Stomach smooth muscle (tissue), 2 donors: ENCODE data around the gene WNT9A.
A peak's percentile ranks its signal among the peaks of the same experiment; 100 is the strongest.

Source experiments
- H3K27ac ChIP-seq: one replicate; pipeline ENCODE4 v1.7.0; 2013; ENCODE audit warnings: mild to moderate bottlenecking, low read length, inconsistent platforms
- H3K27me3 ChIP-seq, 2 donors: one replicate each; pipeline ENCODE4 v1.7.0; 2013; ENCODE audit warnings: low read length in 2 of 2; ENCODE audit not compliant: insufficient read depth in 2 of 2, control insufficient read depth in 1 of 2
- H3K36me3 ChIP-seq, 2 donors: one replicate each; pipeline ENCODE4 v1.7.0; 2013; ENCODE audit warnings: low read length in 2 of 2; ENCODE audit not compliant: control insufficient read depth in 2 of 2, insufficient read depth in 2 of 2
- H3K4me1 ChIP-seq: one replicate; pipeline ENCODE4 v1.7.0; 2013; ENCODE audit warnings: low read length; ENCODE audit not compliant: control insufficient read depth, insufficient read depth
- H3K4me3 ChIP-seq, 2 donors: one replicate each; pipeline ENCODE4 v1.7.0; 2013; ENCODE audit warnings: low read length in 2 of 2
- H3K9ac ChIP-seq, 2 donors: one replicate each; pipeline ENCODE4 v1.7.0; 2013; ENCODE audit warnings: low read length in 2 of 2, mild to moderate bottlenecking in 1 of 2
- H3K9me3 ChIP-seq, 2 donors: one replicate each; pipeline ENCODE4 v1.7.0; 2013; ENCODE audit warnings: low read length in 2 of 2; ENCODE audit not compliant: control insufficient read depth in 2 of 2
- donor health status: healthy.
- donor health status: Pancreatic carcinoma.

WNT9A gene

GRCh38 chr1:227899141-227899819 lies 48.5 kb downstream of the WNT9A start:
- Histone ChIP-seq H3K36me3 (no peaks in the 10 kb centered on the region), H3K27me3 (no peaks in the 10 kb centered on the region), H3K27ac (no peak overlapping the region)

GRCh38 chr1:227898502-227899140 lies 49.1 kb downstream of the WNT9A start:
- Histone ChIP-seq H3K9ac (no peak overlapping the region), H3K27me3 (no peaks in the 10 kb centered on the region), H3K36me3 (no peaks in the 10 kb centered on the region), H3K9me3 (no peaks in the 10 kb centered on the region), H3K4me3 (no peak overlapping the region), H3K4me1 (peaks cover 10% of the 10 kb centered on the region), H3K27ac (no peak overlapping the region)

More at GRCh38 chr1:227899141-227899819, 48.5 kb downstream of the WNT9A start:
- Histone ChIP-seq H3K9ac (no peak overlapping the region), H3K4me3 (no peak overlapping the region), H3K9me3 (no peaks in the 10 kb centered on the region), H3K4me1 (peaks cover 10% of the 10 kb centered on the region)

GRCh38 chr1:227897704-227898438 lies 49.9 kb downstream of the WNT9A start:
- no peaks in the 10 kb centered on the region for H3K36me3 ChIP-seq
- H3K9me3 ChIP-seq = no peaks in the 10 kb centered on the region
- no peak overlapping the region for H3K27ac ChIP-seq
- no peak overlapping the region for H3K9ac ChIP-seq
- H3K4me1 ChIP-seq = peaks cover 10% of the 10 kb centered on the region
- no peak overlapping the region for H3K4me3 ChIP-seq
- no peaks in the 10 kb centered on the region for H3K27me3 ChIP-seq

- H3K4me1 ChIP-seq = peaks cover 8% of the 10 kb centered on the region
- no peaks in the 10 kb centered on the region for H3K36me3 ChIP-seq
- no peak overlapping the region for H3K4me3 ChIP-seq
- H3K9ac ChIP-seq = peak overlapping the region in 1 of 2 donors; percentile 17
- H3K27ac ChIP-seq = no peak overlapping the region
- no peaks in the 10 kb centered on the region for H3K27me3 ChIP-seq
- H3K9me3 ChIP-seq = no peaks in the 10 kb centered on the region
Observed at GRCh38 chr1:227896710-227897655, 50.7 kb downstream of the WNT9A start.

GRCh38 chr1:227895828-227896685 lies 51.7 kb downstream of the WNT9A start:
- no peaks in the 10 kb centered on the region for H3K9me3 ChIP-seq
- H3K27ac ChIP-seq = peak overlapping the region; percentile 31
- H3K27me3 ChIP-seq = no peaks in the 10 kb centered on the region
- H3K36me3 ChIP-seq = no peaks in the 10 kb centered on the region
- H3K4me1 ChIP-seq = peaks cover 8% of the 10 kb centered on the region
- H3K4me3 ChIP-seq = no peak overlapping the region
- peak overlapping the region; percentile 17 to 51 for H3K9ac ChIP-seq

- no peak overlapping the region for H3K4me3 ChIP-seq
- no peak overlapping the region for H3K27ac ChIP-seq
- H3K9ac ChIP-seq = no peak overlapping the region
Observed at GRCh38 chr1:227894831-227895451, 52.8 kb downstream of the WNT9A start.

GRCh38 chr1:227893949-227894721 lies 53.6 kb downstream of the WNT9A start:
- H3K27ac ChIP-seq = no peak overlapping the region
- no peaks in the 10 kb centered on the region for H3K36me3 ChIP-seq
- peaks cover 8% of the 10 kb centered on the region for H3K4me1 ChIP-seq
- no peak overlapping the region for H3K4me3 ChIP-seq
- no peaks in the 10 kb centered on the region for H3K27me3 ChIP-seq
- H3K9ac ChIP-seq = no peak overlapping the region
- H3K9me3 ChIP-seq = no peaks in the 10 kb centered on the region

More at GRCh38 chr1:227894831-227895451, 52.8 kb downstream of the WNT9A start:
- Histone ChIP-seq H3K9me3 (no peaks in the 10 kb centered on the region), H3K4me1 (peaks cover 8% of the 10 kb centered on the region), H3K36me3 (no peaks in the 10 kb centered on the region), H3K27me3 (no peaks in the 10 kb centered on the region)

- no peak overlapping the region for H3K9ac ChIP-seq
- H3K9me3 ChIP-seq = no peaks in the 10 kb centered on the region
- no peak overlapping the region for H3K4me3 ChIP-seq
- no peaks in the 10 kb centered on the region for H3K36me3 ChIP-seq
- H3K27ac ChIP-seq = no peak overlapping the region
- H3K4me1 ChIP-seq = peaks cover 8% of the 10 kb centered on the region
- H3K27me3 ChIP-seq = no peaks in the 10 kb centered on the region
Observed at GRCh38 chr1:227893300-227893948, 54.3 kb downstream of the WNT9A start.
